ENCODE results near the gene DLL4.

DNA sequence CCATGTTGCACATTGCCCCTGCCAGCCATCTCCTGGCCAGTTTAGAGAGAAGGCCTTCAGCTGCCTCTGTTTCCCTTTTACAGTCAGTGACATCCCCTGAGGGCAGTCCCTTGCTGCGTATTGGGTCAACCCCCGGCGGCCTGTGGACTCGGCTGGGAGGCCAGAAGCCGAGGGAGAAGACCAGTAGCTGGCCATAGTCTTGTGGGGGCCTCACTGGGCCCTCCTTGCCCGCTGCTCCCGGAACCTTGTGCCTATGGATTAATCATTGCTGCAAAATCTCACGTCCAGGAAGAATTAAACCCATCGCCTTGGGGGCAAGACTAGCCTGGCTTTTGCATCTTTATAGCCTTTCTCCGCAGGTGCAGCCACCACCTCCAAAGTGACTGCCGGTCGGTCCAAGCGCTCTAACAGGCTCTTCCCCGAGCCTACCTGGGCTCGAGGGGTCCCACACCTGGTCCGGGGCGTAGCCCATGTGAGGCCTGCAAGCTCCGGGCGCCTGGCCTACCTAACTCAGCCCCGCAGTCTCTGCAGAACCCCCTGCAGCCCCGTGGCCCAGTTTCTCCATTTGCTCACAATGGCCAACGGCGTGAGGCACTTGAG is 23.3 kb downstream of the DLL4 start:
- TF ChIP-seq, protein P1, sequence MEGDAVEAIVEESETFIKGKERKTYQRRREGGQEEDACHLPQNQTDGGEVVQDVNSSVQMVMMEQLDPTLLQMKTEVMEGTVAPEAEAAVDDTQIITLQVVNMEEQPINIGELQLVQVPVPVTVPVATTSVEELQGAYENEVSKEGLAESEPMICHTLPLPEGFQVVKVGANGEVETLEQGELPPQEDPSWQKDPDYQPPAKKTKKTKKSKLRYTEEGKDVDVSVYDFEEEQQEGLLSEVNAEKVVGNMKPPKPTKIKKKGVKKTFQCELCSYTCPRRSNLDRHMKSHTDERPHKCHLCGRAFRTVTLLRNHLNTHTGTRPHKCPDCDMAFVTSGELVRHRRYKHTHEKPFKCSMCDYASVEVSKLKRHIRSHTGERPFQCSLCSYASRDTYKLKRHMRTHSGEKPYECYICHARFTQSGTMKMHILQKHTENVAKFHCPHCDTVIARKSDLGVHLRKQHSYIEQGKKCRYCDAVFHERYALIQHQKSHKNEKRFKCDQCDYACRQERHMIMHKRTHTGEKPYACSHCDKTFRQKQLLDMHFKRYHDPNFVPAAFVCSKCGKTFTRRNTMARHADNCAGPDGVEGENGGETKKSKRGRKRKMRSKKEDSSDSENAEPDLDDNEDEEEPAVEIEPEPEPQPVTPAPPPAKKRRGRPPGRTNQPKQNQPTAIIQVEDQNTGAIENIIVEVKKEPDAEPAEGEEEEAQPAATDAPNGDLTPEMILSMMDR (conservative IDR thresholded peaks at IDR 0.05; ENCODE audit: low read length): no peak
- TF ChIP-seq EZH2phosphoT487 (IDR thresholded peaks at IDR 0.05; ENCODE audit: borderline replicate concordance, low read depth, low read length): no peak
